DMS 273 treated with DMSO at 0.1 percent for 48 hours (cell line): Measurements from ENCODE around the gene ARFGAP3.
A peak's percentile ranks its signal among the peaks of the same experiment; 100 is the strongest.
"Not testable (repeated sequence)": the region's sequence is repeated elsewhere in the genome, so short reads cannot be mapped to it uniquely, and the experiment has no call there.

Source experiments
- DNase-seq: peaks from one replicate; lab custom pipeline; 2025; lab: John Stamatoyannopoulos, UW

Gene ARFGAP3

DNA sequence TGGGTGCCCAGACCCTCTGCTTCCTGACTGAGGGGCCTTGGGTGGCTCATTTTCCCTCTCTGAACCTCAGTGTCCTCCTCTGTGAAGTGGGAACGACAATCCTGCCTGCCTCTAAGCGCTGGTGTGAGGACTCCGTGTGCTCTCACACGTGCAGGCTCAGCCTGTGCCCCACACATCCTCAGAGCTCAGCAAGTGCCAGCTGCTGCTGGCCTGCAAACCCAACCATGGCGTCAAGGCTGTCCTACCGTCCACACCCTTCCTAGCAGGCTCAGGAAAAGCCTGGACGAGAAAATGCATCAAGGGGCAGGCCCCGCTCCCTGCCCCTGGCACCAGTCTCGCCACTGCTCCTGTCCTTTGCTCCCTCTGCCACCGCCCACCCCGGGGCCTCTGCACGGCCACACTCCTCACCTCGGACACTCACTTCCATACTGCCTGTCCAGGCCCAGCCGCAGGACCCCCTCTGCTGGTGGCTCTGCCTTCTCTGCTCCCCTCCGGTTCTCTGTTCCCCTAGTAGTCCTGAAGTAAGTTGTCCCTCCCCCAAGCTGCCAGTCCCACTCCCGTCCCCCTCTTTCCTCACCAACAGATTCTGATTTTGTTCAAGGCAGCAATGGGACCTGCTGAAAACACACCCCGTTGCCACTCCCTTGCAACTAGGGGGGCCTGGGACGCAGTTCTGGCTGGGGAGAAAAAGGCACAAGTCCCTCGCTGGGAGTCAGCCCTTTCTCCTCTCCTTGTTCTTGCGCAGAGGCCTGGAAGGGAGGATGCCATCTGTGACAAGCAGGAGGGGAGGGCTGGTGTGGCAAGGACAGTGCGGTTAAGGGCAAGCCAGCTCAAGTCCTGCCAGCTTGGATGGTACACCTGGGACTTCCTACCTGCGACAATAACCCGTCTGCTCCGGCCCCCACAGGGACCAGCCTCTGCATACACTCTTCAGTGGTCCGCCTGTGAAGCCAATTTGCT is 62.2 kb downstream of the ARFGAP3 start:
- DNase-seq, result no peak

DNA sequence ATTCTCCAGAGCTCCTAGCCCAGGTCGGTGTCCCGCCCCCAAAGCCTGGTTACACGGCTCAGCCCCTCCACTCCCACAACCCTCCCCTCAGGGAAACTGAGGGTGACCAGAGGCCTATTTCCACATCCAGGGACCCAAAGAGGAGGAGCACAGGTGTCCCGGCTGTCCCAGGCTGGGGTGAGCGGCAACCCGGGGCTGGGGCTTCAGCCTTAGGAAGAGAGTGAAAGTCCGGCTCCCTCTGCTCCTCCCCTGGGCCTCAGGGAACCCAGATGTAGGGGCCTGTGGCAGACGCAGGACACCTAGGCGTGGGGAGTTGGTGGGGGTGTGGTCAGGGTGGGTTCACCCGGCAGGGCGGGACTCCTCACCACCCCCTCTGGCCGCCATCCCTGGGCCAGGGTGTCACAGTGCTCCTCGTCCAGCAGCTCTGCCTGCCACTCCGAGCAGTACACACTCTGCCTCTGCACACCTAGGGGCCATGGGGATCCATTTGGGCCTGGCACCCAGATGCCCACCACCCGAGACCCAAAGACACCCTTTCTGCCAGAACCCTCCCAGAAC is 63.1 kb downstream of the ARFGAP3 start:
- DNase-seq, result no peak

DNA sequence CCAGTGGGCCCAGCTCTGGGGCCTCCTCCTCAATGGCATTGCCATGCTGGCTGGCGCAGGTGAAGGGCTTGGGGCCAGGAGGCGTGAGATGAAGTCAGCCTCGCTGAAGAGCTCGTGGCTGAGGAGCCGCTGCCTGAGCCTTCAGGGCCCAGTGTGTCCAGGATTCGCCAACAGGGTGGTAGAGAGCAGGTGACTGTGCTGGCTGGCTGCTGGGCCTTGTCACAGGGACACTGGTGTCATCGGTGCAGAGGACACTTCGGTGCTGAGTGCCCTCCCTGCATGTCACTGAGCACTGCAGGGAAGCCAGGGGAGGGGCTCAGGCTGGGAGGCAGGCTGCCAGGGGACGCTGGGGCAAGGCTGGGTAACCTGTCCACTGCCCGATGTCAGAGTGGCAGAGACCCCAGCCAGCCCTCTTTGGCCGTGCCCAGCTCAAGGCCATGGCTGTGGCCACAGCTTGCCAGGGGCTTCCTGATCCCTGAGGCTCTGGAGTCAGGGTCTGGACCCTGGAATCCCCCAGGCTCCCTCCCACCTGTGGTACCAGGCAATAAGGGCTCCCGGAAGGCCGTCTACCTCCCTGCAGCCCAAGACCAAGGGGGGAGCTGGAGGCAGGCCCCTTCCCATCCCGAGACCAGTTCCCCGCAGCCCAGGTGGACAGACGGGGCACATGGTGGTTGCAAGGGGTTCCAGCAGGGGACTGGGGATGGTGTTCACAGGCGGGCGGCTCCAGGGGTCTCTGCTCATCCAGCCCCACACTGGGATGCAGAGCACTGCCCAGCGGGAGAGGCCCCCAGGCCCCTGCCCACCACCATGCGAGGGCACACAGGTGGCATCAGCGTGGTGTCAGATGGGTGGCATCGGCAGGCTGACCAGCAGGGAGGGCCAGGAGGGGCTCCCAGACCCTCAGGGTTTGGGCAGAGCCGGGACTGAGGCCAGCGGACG is 63.9 kb downstream of the ARFGAP3 start:
- no peak for DNase-seq

DNA sequence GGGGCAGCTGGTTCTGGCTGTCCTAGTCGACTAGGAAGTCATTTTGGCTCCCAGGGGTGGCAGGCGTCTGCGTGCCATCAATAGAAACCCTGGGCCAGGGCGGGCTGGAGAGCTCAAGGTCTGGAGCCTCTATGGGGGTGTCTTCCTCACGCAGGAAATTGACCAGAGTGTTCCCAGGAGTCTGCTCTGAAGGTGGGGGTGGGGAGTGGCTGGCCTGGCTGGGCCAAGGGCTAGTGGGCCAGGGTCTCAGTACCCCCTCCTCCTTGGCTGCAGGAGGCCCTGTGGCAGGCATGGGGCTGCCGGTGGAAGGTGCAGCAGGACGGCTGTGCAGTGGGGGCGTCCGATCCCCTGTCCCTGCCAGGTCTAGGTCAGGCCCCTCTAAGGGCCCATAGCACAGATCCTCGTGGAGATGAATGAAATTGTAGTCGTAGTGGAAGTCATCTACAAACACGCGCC is 64.6 kb downstream of the ARFGAP3 start:
- no peak for DNase-seq

DNA sequence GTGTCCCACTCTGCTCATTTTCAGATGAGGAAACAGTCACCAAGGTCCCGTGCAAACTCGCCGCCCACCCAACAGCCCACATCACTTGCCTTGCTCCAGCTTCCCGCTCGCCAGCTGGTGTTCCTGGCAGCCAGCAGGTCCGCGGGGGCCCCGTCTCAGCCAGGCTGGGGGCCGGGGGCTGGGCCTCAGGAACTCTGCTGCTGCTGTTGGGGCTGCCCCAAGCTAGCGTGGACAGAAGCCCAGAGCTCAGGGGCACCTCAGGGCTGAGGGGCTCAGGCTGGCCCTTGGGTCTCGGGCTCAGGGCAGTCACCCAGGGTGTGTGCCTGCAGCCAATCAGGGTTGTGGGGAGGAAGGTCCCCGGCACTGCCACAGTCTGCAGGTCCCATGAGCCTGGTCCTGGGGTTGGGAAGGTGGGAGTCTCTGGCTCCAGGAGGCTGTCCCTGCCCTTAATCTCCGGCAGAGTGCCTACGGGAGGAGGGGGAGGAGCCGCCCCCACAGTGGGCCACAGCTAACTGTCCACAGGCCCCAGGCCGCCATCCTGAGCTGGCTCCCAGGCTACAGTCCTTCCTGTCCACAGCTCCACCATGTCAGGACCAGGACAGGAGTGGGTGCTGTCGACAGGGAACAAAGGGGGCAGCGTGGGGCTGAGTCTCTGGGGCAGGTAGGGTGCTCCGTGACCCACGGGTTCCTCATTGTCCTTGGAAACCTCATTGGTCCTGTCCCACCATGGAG is 65.2 kb downstream of the ARFGAP3 start:
- no peak for DNase-seq

DNA sequence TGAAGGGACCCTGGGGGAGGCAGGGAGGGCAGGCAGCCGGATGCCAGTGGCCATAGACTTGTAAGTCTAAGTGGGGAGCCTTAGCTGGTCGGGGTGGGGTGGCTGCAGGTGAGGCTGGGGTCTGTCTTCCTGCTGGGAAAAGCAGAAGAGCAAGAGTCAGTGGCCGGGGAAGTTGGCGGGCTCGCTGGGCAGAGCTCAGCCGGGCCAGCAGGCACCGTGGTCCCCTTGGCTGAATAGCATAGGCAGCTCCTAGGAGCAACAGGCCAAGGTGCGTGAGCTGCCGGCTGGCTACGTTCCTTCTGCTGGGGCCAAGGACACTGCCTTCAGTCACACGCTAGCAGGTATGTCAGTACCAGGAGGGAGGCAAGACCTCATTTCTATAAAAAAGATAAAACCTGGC is 68.6 kb downstream of the ARFGAP3 start:
- DNase-seq, result no peak

DNA sequence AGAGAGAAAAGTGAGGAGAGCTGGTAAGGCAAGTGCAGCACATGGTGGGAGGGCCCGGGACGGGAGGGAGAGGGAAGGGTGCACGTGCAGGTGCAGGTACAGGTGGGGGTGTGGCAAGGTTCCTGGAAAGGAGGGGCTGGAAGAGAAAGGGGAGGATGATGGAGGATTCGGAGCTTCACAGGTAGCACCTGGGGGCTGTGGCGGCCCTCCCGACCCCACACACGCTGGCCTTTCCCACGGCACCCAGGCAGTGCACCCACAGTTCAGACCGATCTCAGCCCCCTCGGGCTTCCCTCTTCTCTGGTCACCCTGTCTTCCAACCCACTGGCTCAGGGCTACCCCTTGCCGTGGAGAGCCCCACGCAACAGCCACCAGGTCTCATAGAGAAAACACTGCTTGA is 69.1 kb downstream of the ARFGAP3 start:
- DNase-seq, result no peak

DNA sequence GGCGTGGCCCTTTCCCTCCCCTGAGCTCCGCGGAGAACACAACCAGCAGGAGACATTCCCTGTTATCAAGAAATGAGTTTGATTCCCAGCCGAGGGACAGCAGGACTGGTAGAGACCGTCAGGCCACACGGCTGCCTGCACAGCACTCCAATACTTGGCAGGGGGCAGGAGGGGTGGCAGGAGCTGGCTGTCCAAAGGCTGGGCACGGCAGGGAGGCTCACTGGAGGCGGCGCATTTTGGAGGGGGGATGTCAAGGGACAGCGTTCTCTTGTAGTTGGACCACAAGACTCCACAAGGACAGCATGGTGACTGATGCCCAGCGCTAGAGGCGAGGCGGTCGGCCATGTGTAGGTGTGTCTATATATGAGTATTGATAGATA is 69.7 kb downstream of the ARFGAP3 start:
- no peak for DNase-seq

DNA sequence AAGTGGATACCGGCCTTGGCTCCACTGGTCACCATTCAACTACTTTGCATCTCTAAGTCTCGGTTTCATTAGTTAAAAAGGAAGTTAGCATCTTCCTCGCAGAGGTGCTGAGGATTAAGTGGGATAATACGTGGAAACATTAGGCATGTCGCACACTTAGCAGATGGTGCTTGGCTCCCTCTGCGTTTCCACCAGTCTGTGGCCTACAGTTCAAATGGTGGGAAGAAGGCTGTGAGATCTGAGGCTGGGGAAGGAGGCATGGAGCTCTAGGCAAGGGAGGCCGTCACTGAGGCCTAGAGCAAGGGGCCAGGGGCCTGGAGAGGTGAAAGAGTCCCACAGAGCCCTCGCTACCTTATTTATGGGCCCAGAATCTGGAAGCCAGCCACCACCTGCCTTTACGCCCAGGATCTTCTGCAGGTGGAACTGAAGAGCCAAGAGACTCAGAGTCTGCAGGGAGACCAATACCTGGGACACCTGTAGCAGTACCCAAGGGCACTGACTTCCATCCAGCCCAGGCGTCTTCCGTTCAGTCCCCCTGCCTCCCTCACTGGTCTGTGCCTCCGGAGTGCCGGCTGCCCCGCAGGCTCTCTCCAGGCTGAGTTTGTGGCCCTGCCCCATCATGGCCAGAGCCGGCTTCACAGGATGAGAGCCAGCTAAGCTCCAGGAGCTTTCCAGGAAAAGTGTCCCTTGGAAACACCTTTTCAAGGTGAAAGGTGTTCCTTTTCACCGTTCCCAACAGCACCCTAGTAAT is 70.3 kb downstream of the ARFGAP3 start:
- no peak for DNase-seq

DNA sequence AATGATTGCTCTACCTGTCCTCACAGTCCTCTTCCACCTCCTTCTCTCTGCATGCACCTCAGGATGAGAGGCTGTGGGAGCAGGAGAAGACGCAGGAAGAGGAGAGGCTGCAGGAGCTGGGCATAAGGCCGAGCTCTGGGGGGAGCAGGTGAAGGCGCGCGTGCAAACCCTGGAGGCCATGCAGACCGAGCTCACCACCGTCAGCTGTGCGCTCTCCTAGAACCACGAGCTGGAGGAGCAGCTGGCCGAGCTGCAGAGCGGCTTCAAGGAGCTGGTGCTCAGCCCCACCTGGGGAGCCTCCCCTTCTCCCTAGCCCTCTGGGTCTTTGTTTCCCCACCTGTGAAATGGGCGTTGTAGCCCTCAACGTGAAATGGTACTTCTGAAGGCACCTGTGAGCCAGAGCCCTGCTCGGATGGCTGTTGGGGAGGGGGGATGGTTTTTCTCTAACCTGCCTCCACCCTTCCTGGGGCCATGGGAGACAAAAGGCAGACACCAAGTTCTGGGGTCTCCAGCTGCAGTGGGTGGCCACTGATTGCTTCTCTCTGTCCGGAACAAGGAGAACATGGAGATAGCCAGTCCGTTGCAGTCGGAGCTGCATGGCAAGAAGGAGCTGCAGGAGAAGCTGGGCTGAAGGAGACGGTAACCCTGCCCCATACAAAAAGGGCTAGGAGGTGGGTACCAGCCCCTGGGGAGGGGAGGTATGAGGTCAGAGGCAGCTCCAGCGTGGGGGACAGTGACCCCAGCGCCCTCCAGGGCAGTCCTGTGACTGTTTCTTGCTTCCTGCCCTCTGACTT is 71.2 kb downstream of the ARFGAP3 start:
- DNase-seq, result no peak

DNA sequence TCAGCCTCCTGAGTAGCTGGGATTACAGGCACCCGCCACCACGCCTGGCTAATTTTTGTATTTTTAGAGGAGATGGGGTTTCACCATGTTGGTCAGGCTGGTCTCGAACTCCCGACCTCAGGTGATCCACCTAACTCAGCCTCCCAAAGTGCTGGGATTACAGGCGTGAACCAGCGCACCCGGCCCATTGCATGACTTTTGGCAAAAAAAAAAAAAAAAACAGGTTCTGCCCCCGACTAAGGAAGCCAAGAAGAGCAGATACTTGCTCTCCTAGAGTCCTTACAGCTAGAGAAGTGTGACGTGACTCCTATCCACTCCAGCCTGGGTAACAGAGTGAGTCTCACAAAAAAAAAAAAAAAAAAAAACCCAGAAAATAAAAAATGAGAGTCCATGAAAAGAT is 74.8 kb downstream of the ARFGAP3 start:
- DNase-seq, result not testable (repeated sequence)

DNA sequence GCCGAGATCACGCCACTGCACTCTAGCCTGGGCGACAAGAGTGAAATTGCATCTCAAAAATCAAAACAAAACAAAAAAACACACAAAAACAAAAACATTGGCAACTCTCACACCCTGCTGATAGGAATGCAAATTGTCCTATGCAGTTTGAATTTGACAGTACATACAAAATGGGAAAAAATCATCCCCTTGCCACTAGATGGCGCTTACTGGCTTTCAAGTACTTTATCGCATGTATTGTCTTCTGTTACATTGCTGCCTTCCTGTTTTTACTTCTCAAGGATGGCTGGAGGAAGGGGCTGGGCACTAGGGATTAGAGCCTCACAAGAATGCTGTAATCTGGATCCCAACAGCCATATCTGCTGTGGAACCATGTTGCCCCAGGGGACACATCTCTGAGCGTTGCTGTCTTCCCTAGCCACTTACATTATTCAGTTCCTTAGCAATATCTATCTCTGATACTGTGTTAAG is 77.0 kb downstream of the ARFGAP3 start:
- DNase-seq, result peak; percentile 72

DNA sequence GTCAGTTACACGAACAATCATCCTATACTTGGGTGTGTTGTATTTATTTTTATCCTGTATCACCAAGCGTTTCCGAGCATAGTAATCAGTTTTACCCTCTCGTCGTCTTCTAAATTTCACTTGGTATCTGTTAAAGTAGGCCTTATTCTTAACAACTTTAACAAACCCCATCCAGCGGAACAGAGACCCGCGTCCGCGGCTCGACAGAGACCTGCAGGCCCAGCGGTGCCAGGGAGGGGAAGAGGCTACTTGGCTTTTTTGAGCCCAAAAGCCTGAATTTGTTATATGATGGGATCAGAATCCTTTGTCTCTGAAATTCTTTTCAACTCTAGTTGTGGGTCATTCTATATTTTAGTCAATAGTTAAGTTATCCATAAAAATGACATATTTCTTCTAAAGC is 79.9 kb downstream of the ARFGAP3 start:
- no peak for DNase-seq

DNA sequence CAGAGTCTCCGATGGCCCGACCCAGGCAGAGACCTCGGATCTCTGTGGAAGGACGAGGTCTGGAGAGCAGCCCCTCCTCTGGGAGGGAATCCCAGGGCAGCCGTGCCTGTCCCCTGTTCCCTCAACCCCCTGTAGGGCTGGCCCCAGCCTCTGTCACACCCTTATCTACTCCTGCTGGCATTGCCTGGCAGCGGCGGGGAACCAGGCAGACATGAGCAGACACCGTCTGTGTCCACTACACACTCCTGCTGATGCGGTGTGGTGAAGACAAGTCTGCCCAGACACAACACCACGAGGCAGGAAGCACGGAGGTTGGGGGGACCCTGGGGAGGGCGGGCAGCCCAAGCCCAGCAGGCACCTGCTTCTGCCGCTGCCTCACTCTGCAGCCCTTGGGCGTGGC is 83.9 kb downstream of the ARFGAP3 start:
- no peak for DNase-seq

DNA sequence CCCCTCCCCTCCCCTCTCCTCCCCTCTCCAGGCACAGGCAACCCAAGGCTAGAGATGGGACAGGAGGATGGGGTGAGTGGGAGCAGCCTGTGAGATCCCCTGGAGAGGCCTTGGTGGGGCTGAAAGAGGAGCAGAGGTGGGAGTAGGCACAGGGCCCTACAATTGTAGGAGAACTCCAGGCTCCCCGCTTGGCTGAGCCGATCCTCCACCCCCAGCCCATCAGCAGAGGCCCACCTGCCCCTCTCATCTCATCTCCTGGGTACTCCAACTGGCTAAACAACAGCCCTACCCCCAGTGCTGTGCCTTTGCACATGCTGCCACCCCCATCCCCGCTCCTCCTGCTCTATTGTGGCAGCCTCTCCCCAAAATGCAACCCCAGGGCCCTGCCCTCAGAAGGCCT is 84.4 kb downstream of the ARFGAP3 start:
- DNase-seq, result no peak

DNA sequence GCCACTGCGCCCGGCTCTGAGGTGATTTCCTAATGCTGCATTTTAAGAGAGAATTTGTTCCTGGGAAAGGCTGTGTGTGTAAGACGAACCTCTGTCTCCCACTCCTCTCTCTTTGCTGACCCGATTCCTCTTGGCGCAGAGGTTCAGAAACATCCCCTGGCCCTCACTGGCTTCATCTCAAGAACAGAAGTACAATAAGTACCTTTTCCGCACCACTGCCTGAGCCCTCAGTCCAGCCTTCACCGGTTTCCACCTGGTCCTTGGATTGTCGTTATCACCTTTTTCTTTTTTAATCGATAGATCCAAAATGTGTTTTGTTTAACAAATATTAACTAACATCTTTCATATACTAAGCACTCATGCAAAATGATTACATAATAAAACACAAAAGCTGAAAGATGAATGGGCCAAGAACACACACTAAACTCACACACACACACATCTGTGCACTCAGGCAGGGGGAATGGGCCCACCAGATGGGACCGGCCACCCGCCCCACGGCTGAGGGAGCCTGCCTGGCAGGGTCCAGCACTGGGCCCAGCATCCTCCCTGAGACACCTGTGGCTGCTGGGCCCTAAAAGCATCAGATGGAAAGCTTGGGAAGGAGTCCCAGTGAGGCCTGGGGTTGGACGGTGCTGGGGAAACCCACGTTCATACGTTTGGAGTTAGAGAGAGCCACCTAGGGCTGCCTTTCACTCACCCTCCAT is 86.0 kb downstream of the ARFGAP3 start:
- DNase-seq, result no peak

DNA sequence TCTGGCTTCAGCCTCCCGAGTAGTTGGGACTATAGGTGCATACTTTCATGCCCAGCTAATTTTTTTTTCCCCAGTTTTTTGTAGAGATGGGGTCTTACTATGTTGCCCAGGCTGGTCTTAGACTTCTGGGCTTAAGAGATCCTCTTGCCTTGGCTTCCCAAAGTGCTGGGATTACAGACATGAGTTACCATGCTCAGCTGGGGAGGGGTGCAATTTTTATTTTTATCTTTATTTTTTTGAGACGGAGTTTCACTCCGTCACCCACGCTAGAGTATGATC is 86.7 kb downstream of the ARFGAP3 start:
- no peak for DNase-seq

DNA sequence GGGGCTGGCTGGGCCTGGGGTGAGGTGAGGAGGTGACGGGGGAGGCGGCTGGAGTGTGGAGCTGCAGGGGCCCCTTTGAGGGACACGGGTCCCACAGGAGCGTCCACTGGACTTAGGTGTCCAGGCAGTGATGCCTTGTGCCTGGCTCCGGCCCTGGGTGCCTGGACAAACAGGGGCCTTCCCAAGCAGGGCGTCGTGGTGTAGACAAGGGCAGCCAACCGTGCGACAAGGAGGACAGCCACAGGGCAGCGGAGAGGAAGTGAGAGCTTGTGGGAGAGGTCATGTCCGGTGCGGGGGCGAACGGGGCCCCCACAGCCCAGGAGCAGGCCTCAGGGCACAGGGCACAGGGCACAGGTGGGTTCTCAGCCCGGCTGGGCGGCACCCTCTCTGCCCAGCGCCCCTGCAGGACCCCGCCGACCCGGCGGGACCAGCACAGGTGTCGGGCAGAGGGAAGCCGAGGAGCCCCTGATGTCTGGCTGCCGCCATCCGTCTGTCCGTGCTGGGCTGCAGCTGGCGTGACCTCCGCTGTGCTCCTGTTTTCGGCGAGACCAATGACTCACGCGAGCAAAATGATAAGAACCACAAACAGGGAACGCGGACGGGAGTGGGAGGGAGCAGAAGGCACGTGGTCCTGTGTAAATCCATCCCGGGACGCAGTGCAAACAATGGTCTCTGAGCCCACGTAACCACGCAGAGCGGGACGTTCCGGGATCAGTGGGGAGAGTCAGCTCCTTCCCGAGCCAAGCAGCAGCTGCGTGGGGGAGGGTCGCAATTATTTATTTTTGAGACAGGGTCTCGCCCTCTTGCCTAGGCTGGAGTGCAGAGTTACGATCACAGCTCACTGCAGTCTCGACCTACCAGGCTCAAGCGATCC is 87.3 kb downstream of the ARFGAP3 start:
- no peak for DNase-seq

DNA sequence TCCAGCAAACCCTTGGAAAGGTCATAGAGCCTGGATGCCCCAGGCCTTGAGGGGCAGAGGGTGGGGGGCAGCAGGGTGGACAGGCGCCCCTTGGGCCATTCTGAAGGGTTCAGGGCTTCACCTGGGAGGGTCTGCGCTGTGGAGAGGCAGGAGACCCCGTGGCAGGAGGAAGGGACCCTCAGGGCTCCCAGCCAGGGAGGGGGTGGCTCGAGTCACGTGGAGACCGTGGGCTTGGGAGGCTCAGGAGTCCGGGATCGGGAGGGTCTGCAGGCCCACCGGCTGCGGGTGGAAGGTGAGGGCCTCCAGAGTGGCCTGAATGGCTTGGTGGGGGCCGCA is 87.9 kb downstream of the ARFGAP3 start:
- no peak for DNase-seq
